Omental fat pad (tissue), 4 donors: Measurements from ENCODE around the gene ZNF367. TPM values are rescaled to one million over a fixed set of nuclear protein-coding genes. Genes with fewer than 3 reads are reported as not detected.

Experiments used
- ATAC-seq: fragments of 150-250 bp; one replicate; pipeline ENCODE4 v1.9.1; 2016; ENCODE audit warnings: mild to moderate bottlenecking, moderate library complexity; ENCODE audit not compliant: low FRiP score
- DNase-seq: peaks from one replicate; pipeline ENCODE4 v3.0.0-alpha.2; 2019; ENCODE audit warnings: low spot score
- total RNA-seq, 4 donors: library from RNA; depleted of rRNA; stranded (reverse); fragments of >200 nt; gene quantifications; one replicate each; pipeline ENCODE4 v1.1.0, GENCODE V29; 2016
- TF ChIP-seq, protein P1 (sequence below), 3 donors: fragments of 450-650 bp; IDR thresholded peaks; one replicate each; pipeline ENCODE4 v1.5.1; 2016 to 2017; ENCODE audit warnings: antibody characterized with exemption in 3 of 3, mild to moderate bottlenecking in 3 of 3, moderate library complexity in 2 of 3

ZNF367 gene
- total RNA-seq, 4 donors from 2014 or later, result 0.50 to 2.7 (median 1.9) TPM

DNA sequence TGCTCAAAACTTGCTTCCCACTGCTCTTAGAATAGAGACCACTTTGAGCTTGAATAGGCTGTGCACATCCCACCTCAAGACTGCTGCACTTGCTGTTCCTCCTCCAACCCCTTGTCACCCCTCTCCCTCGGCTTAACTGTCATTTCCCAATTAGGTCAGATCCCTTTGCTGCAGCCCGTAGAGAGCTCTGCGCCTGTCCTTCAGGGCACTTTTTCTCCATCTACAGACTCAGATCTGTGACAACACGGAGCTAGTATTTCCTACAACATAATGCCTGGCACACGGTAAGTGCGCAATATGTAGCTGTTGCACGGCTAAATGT is 31.3 kb upstream of the ZNF367 start:
- DNase-seq (no peak), ATAC-seq (peak; percentile 5)
- TF ChIP-seq, protein P1, sequence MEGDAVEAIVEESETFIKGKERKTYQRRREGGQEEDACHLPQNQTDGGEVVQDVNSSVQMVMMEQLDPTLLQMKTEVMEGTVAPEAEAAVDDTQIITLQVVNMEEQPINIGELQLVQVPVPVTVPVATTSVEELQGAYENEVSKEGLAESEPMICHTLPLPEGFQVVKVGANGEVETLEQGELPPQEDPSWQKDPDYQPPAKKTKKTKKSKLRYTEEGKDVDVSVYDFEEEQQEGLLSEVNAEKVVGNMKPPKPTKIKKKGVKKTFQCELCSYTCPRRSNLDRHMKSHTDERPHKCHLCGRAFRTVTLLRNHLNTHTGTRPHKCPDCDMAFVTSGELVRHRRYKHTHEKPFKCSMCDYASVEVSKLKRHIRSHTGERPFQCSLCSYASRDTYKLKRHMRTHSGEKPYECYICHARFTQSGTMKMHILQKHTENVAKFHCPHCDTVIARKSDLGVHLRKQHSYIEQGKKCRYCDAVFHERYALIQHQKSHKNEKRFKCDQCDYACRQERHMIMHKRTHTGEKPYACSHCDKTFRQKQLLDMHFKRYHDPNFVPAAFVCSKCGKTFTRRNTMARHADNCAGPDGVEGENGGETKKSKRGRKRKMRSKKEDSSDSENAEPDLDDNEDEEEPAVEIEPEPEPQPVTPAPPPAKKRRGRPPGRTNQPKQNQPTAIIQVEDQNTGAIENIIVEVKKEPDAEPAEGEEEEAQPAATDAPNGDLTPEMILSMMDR (IDR thresholded peaks at IDR 0.05), result no peak

DNA sequence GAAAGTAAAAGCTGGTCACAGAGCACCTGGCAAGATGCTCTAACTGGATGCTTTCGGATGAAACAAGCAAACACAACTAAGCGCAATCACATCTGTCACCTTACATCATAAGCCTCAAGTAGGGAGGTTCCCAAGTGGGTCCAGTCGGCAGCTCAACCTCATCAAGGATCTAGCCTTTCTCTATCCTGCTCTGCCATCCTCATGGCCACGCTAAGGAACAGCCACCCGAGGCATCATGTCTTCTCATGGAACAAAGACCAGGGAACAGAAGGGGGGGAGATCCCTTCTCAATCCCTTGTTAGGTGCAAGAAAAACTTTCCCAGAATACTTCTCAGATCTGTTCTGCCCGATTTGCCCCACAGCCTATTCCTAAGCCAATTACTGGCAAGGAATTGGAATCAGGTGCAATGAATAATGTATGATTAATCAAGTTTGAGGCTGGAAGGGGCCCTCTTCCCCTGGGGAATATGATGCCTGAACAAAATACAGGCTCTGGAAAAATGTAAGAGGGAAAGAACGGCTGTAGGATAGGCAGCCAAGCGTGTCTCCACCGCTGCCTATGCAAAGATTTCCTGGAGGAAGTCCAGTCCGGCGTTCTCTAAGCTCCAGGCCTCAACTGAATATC is 30.5 kb upstream of the ZNF367 start:
- ATAC-seq, result no peak
- TF ChIP-seq, protein P1 (IDR thresholded peaks at IDR 0.05), result no peak
- no peak for DNase-seq

DNA sequence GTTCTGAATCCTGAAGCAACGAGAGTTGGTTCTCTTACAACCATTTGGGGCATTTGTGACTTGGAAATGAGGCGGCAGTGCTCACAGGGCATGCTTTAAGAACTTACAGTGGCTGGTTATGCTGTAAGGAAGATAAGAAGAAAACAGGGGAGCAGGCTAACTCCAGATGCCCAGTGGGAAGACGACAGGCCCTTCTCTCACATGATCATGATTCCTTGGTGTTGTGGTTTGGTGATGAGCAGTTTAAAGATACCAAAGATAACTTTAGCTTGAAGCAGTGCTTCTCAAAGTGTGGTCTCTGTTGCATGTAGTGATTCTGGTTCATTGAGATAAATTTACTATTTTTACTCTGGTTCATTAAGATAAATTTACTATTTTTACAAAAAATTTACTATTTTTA is 29.2 kb upstream of the ZNF367 start:
- ATAC-seq, result no peak
- no peak for DNase-seq
- TF ChIP-seq, protein P1 (IDR thresholded peaks at IDR 0.05), result no peak

DNA sequence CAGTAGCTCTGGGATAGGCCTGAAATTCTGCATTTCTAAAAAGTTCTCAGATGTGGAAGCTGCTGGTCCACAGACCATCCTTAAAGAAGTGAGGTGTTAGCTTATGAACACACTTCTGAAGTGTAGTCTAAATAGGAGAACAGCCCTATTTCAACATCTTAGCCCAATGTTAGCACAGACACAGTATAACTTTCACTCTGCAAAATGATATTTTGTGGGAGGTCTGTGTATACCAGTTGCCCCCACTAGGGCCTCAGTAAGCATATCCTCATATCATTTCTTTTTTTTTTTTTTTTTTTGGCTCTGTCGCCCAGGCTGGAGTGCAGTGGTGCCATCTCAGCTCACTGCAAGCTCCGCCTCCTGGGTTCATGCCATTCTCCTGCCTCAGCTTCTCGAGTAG is 24.3 kb upstream of the ZNF367 start:
- no peak for DNase-seq
- no peak for ATAC-seq
- TF ChIP-seq, protein P1 (IDR thresholded peaks at IDR 0.05), result no peak

DNA sequence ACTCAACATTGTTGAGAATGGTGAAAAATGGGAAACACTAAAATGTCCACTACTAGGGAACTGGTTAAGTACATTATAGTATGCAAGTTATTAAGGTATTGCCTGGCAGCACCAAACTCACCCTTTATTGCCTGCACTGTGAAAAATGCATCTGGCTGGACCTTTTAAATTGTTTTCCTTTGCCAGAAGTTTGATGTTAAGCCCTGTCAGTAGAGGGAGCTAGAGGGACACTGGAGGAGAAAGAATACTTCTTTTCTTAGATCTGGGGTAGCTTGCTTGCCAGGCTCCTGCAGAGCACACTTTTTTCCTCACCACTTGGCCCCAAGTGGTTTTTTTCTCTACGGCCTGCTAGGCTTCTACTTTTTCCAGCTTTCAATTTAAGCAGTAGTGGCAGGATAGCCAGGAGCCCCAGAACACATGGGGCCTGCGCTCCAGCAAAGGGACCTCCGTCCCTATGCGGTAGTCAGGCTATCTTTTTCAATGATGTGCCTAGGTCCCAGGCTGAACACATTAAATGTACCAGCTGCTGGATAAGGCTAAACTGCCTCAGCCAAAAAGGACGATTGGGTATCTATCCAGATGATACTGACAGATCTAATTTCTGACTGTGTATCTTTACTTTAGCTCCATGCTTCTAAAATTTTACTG is 23.8 kb upstream of the ZNF367 start:
- TF ChIP-seq, protein P1 (IDR thresholded peaks at IDR 0.05), result no peak
- DNase-seq (no peak), ATAC-seq (no peak)

DNA sequence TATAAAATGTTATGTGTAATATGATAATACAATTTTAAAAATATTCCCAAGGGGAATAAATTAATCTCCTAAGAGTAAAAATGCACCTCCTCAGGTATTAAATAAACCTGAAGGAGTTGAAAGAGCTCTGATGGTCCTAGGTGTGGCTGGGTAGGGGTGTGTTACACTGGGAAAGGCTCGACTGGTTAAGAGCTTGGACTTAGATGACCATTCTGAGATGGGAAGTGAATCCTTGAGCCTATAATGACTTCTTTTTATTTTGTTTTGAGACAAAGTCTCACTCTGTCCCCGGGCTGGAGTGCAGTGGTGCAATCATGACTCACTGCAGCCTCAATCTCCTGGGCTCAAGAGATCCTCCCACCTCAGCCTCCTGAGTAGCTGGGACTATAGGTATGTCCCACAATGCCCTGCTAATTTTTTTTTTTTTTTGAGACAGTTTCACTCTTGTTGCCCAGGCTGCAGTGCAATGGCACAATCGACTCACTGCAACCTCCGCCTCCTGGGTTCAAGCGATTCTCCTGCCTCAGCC is 22.6 kb upstream of the ZNF367 start:
- TF ChIP-seq, protein P1 (IDR thresholded peaks at IDR 0.05), result no peak
- DNase-seq (no peak), ATAC-seq (no peak)

DNA sequence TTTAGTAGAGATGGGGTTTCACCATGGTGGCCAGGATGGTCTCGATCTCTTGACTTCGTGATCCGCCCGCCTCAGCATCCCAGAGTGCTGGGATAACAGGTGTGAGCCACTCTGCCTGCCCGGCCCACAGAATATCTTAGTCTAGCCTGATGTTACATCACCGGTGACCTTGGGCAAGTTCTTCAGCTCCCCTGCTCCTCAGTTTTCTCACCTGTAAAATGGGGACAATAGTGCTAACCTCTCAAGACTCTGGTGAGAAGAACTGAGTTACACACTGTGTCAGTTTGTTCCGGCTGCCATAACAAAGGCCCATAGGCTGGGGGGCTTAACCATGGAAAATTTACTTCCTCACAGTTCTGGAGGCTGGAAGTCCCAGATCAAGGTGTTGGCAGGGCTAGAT is 19.3 kb upstream of the ZNF367 start:
- TF ChIP-seq, protein P1 (IDR thresholded peaks at IDR 0.05), result no peak
- ATAC-seq, result no peak

More for the DNA sequence above, 19.3 kb upstream of the ZNF367 start:
- no peak for DNase-seq
